Transverse colon (tissue), 4 donors: ENCODE measurements around the gene C12orf75. TPM values are rescaled to one million over a fixed set of nuclear protein-coding genes. Genes with fewer than 3 reads are reported as not detected.

Source experiments
- DNase-seq: peaks from one replicate; pipeline ENCODE4 v3.0.0-alpha.2; 2019
- H3K27ac ChIP-seq, 4 donors: fragments of 200-600 bp; sonication (generic); 2 replicates each; pipeline ENCODE4 v1.5.1; 2016 to 2018; ENCODE audit warnings: inconsistent platforms in 4 of 4
- H3K27me3 ChIP-seq: fragments of 200-600 bp; sonication (generic); 2 replicates; pipeline ENCODE4 v1.5.1; 2017; ENCODE audit warnings: inconsistent platforms
- H3K36me3 ChIP-seq, 4 donors: fragments of 200-600 bp; sonication (generic); 2 replicates each; pipeline ENCODE4 v1.5.1; 2017 to 2019; ENCODE audit warnings: inconsistent platforms in 4 of 4
- H3K4me1 ChIP-seq, 4 donors: fragments of 200-600 bp; sonication (generic); 2 replicates each; pipeline ENCODE4 v1.5.1; 2017 to 2020; ENCODE audit warnings: inconsistent platforms in 4 of 4
- H3K4me3 ChIP-seq, 4 donors: fragments of 200-600 bp; sonication (generic); 1 replicate in 1 of 4; 2 replicates in 3 of 4; pipeline versions ENCODE4 v1.5.1 to v1.6.1; 2017 to 2019; ENCODE audit warnings: inconsistent platforms in 4 of 4
- H3K9me3 ChIP-seq, 2 donors: fragments of 200-600 bp; sonication (generic); 2 replicates each; pipeline ENCODE4 v1.5.1; 2017 to 2019; ENCODE audit warnings: inconsistent platforms in 2 of 2
- EP300 ChIP-seq: sonication (generic); formaldehyde crosslinking; IDR thresholded peaks from one replicate; pipeline ENCODE4 v1.6.1; 2017; ENCODE audit warnings: antibody characterized with exemption, low read depth
- POLR2A ChIP-seq: fragments of 450-650 bp; IDR thresholded peaks from one replicate; pipeline ENCODE4 v1.6.1; 2016; ENCODE audit warnings: antibody characterized with exemption, mild to moderate bottlenecking, moderate library complexity
- POLR2AphosphoS5 ChIP-seq, 3 donors: sonication (generic); formaldehyde crosslinking; IDR thresholded peaks; one replicate each; pipeline ENCODE4 v1.6.1; 2016; ENCODE audit warnings: antibody characterized with exemption in 3 of 3
- WGBS, 2 donors: methylation state at CpG; one replicate each; pipeline ENCODE4 v1.1.5; 2018; ENCODE audit warnings: low coverage in 1 of 2; 5-methylcytosine and 5-hydroxymethylcytosine counted together
- in situ Hi-C, 4 donors: fragments of 200-750 bp; cut with MboI; loops; one replicate each; pipeline versions ENCODE4 v1.15.0 to v1.15.1; 2017; ENCODE audit warnings: low sequenced_read_pairs in 3 of 4, low pct_ligation_motif_present in 1 of 4, low pct_unique_long_range_greater_than_20kb in 1 of 4
- intact Hi-C: fragments of 100-400 bp; cut with DNase I; formaldehyde crosslinking; loops from one replicate; pipeline ENCODE4 v1.15.1; 2023; ENCODE audit warnings: low total_unique reads
- total RNA-seq, 4 donors: library from RNA; depleted of rRNA; stranded (reverse); fragments of >200 nt; gene quantifications; one replicate each; pipeline ENCODE4 v1.1.0, GENCODE V29; 2016
- TF ChIP-seq, protein P1 (sequence below), 5 experiments: fragments of 200-600 bp in 3 of 5; fragments of 450-650 bp in 2 of 5; sonication (generic) in 3 of 5; IDR thresholded peaks; 1 replicate in 2 of 5; 2 replicates in 3 of 5; pipeline ENCODE4 v1.5.1; 2016 to 2017; ENCODE audit warnings: antibody characterized with exemption in 5 of 5, inconsistent platforms in 3 of 5, mild to moderate bottlenecking in 2 of 5, moderate library complexity in 1 of 5

Gene C12orf75
- total RNA-seq, 4 donors from 2014 or later = 14.1 to 120 (median 70.6) TPM

DNA sequence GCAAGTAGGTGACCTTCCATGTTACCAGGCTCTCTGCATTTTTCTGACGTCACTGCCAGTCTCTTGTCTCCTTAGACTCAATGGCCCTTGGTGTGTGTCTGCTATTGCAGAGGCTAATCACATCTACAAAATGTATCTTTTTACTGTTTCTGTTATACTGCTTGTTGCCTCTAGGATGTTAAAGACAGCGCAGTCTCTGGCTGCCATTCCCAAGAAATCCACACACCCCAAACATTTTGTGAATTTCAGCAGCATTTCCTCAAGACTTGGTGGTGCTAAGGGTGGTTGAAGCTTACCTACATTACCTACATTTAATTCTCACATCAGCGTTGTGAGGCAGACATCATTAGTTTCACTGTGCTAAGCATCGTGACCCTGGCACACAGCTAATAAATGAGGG lies 87.2 kb downstream of the C12orf75 start:
- in situ Hi-C loops (loop anchor here in 1 of 4 donors (25.0 kb wide), 1 partner anchor 745 kb away; no protein-coding TSS in a partner anchor), intact Hi-C loops (loop anchor here (1.0 kb wide), 1 partner anchor 720 kb away; no protein-coding TSS in a partner anchor)
- TF ChIP-seq, protein P1, sequence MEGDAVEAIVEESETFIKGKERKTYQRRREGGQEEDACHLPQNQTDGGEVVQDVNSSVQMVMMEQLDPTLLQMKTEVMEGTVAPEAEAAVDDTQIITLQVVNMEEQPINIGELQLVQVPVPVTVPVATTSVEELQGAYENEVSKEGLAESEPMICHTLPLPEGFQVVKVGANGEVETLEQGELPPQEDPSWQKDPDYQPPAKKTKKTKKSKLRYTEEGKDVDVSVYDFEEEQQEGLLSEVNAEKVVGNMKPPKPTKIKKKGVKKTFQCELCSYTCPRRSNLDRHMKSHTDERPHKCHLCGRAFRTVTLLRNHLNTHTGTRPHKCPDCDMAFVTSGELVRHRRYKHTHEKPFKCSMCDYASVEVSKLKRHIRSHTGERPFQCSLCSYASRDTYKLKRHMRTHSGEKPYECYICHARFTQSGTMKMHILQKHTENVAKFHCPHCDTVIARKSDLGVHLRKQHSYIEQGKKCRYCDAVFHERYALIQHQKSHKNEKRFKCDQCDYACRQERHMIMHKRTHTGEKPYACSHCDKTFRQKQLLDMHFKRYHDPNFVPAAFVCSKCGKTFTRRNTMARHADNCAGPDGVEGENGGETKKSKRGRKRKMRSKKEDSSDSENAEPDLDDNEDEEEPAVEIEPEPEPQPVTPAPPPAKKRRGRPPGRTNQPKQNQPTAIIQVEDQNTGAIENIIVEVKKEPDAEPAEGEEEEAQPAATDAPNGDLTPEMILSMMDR (IDR thresholded peaks at IDR 0.05) = no peak
- TF ChIP-seq EP300 (no peak), POLR2A (no peak), POLR2AphosphoS5 (IDR thresholded peaks at IDR 0.05) (no peak)
- no peaks in the 10 kb centered on the region for H3K27me3 ChIP-seq
- no peak overlapping the region for H3K27ac ChIP-seq
- 6 to 43% methylated on average over 2 to 4 of the region's 4 CpGs for WGBS, 2 donors
- H3K36me3 ChIP-seq = no peaks in the 10 kb centered on the region
- H3K4me3 ChIP-seq = no peak overlapping the region
- DNase-seq = no peak
- no peaks in the 10 kb centered on the region for H3K9me3 ChIP-seq
- no peaks in the 10 kb centered on the region for H3K4me1 ChIP-seq

- TF ChIP-seq, protein P1 (IDR thresholded peaks at IDR 0.05) = no peak
- TF ChIP-seq POLR2A (no peak), EP300 (no peak), POLR2AphosphoS5 (IDR thresholded peaks at IDR 0.05) (no peak)
- Histone ChIP-seq H3K36me3 (no peaks in the 10 kb centered on the region), H3K27ac (no peak overlapping the region), H3K4me1 (no peaks in the 10 kb centered on the region), H3K4me3 (no peak overlapping the region), H3K27me3 (no peaks in the 10 kb centered on the region), H3K9me3 (no peaks in the 10 kb centered on the region)
- intact Hi-C loops (loop anchor here (1.0 kb wide), 1 partner anchor 719 kb away; no protein-coding TSS in a partner anchor), in situ Hi-C loops (loop anchor here in 1 of 4 donors (25.0 kb wide), 1 partner anchor 744 kb away; no protein-coding TSS in a partner anchor)
- no peak for DNase-seq
- 73% methylated on average over 5 of the region's 5 CpGs; no CpG with 5 or more reads in 1 of the 2 donors for WGBS, 2 donors
Observed at GRCh38 chr12:105418229-105418628, 87.7 kb downstream of the C12orf75 start.

- H3K36me3 ChIP-seq = no peaks in the 10 kb centered on the region
- 72 to 87% methylated on average over 7 of the region's 7 CpGs for WGBS, 2 donors
- no peaks in the 10 kb centered on the region for H3K9me3 ChIP-seq
- no peak for DNase-seq
- H3K27ac ChIP-seq = no peak overlapping the region
- intact Hi-C loops = loop anchor here (1.0 kb wide), 1 partner anchor 718 kb away; no protein-coding TSS in a partner anchor
- no peak for TF ChIP-seq POLR2AphosphoS5 (IDR thresholded peaks at IDR 0.05)
- no peak for TF ChIP-seq EP300
- TF ChIP-seq, protein P1 (IDR thresholded peaks at IDR 0.05) = no peak
- H3K4me3 ChIP-seq = no peak overlapping the region
- H3K4me1 ChIP-seq = no peaks in the 10 kb centered on the region
- H3K27me3 ChIP-seq = no peaks in the 10 kb centered on the region
- in situ Hi-C loops = loop anchor here in 1 of 4 donors (25.0 kb wide), 1 partner anchor 743 kb away; no protein-coding TSS in a partner anchor
Observed at GRCh38 chr12:105418821-105419291, 88.4 kb downstream of the C12orf75 start.

DNA sequence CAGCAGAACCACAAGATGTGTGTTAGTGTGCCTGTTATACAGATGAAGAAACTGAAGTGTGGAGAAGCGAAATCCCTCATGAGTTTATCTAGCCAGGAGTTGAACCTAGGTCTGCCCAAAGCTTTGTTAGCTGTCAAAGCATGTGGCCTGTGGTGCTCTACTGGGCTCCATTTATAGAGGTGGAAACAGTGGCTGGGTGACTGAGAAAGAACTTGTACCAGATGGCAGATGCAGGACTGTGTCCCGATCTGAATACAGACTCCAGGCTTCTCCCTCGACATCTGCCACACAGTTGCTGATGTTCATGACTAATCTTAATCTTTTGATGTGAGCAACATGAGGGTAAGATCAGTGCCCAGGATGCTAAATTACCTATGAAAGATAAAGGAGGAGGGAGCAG lies 89.1 kb downstream of the C12orf75 start:
- intact Hi-C loops = no loop called here
- H3K27ac ChIP-seq = no peak overlapping the region
- TF ChIP-seq EP300 (no peak), POLR2AphosphoS5 (IDR thresholded peaks at IDR 0.05) (no peak), POLR2A (no peak)
- TF ChIP-seq, protein P1 (IDR thresholded peaks at IDR 0.05) = no peak
- no peaks in the 10 kb centered on the region for H3K36me3 ChIP-seq
- no peak overlapping the region for H3K4me3 ChIP-seq
- no peaks in the 10 kb centered on the region for H3K27me3 ChIP-seq
- DNase-seq = no peak
- 85 to 100% methylated on average over 1 to 3 of the region's 3 CpGs for WGBS, 2 donors
- no peaks in the 10 kb centered on the region for H3K4me1 ChIP-seq
- no peaks in the 10 kb centered on the region for H3K9me3 ChIP-seq
- in situ Hi-C loops = loop anchor here (10.0 to 25.0 kb wide), 4 partner anchors 715 to 805 kb away; partner anchors contain the start of gene NUAK1 (in 3 of the 4)
